Ureter (tissue), 1 donor: ENCODE results near the gene ZFPL1. TPM values are rescaled to one million over a fixed set of nuclear protein-coding genes. Genes with fewer than 3 reads are reported as not detected.
"Not testable (repeated sequence)": the region's sequence is repeated elsewhere in the genome, so short reads cannot be mapped to it uniquely, and the experiment has no call there.

Source experiments
- DNase-seq: peaks from one replicate; pipeline ENCODE4 v3.0.0-alpha.2; 2020; ENCODE audit warnings: low spot score
- total RNA-seq: library from RNA; stranded (reverse); gene quantifications from one replicate; pipeline ENCODE4 v1.2.4, GENCODE V29; 2023
- donor health status: DM: yes; HTN: yes; CAD: no.

The ZFPL1 gene
- total RNA-seq, 1 donor from 2014 or later, result 33.7 TPM

DNA sequence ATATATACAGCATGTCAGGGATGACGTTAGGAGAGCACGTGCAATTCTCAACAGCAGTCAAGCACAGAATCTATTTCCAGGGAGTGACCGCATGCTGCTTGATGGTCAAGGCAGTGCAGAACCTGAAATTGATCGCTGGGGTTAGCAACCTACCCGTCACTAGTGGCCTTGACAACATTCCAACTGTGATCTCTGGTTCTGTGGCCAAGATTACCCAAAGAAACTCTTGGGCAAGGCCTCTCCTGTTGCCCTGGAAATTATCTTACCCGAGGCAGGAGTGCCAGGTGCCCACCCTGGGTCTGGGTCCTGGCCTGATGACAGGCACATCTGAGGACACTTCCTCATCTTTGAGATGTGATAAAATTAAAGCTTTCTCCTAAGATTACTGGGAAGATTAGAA, 29.8 kb downstream of the ZFPL1 start:
- no peak for DNase-seq

DNA sequence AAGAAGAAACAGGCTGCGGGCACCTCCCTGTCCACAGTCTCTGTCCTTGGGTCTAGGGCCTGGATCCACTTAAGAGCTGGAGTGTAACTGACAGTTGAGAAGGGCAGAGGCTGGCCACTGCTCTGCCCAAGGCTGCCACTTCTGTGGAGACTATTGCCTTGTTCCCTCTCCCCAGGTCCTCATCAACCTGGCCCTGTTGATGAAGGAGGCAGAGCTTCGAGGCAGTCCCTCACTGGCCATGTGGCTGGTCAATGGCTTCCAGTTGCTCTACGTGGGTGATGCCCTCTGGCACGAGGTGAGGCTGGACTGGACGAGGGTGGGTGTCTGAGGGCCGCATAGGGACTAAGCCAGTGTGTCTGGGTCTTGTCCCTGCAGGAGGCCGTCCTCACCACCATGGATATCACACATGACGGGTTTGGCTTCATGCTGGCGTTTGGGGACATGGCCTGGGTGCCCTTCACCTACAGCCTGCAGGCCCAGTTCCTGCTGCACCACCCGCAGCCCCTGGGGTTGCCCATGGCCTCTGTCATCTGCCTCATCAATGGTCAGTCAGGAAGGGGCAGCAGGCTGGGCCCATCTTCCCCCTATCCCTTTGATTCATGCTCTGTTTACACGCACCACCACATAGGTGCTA, 30.6 kb downstream of the ZFPL1 start:
- no peak for DNase-seq

DNA sequence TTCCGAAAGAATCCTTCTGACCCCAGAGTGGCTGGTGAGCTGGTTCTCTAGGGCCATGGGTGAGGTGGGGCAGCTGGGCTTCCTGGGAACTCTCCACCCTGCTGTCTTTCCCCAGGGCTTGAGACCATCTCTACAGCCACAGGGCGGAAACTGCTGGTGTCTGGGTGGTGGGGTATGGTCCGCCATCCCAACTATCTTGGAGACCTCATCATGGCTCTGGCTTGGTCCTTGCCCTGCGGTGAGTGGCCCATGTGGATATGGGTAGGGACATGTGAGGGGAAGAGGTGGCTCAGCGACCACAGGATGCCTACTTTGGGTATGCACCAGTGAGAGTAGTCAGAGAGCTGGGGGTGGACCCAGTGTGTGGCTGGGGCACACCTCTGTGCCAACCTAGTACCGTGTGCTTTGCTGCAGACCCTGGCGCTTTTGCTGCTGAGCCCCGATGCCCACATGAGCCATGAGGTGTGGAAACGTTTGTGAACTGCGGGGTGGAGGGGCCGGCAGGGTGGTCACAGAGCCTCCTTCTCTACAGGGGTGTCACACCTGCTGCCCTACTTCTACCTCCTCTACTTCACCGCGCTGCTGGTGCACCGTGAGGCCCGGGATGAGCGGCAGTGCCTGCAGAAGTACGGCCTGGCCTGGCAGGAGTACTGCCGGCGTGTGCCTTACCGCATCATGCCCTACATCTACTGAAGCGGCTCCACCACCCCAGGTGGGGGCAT, 31.5 kb downstream of the ZFPL1 start:
- no peak for DNase-seq

- peak; percentile 54 for DNase-seq
Observed at GRCh38 chr11:65116370-65117205, 32.6 kb downstream of the ZFPL1 start.

- peak; percentile 100 for DNase-seq
Observed at GRCh38 chr11:65117206-65118096, 33.4 kb downstream of the ZFPL1 start, which contains the start of gene ZNHIT2. Gene ZNHIT2, minus strand, starts transcription at chr11:65117701. Its CDS starts 48 bp downstream, at chr11:65117653.

DNA sequence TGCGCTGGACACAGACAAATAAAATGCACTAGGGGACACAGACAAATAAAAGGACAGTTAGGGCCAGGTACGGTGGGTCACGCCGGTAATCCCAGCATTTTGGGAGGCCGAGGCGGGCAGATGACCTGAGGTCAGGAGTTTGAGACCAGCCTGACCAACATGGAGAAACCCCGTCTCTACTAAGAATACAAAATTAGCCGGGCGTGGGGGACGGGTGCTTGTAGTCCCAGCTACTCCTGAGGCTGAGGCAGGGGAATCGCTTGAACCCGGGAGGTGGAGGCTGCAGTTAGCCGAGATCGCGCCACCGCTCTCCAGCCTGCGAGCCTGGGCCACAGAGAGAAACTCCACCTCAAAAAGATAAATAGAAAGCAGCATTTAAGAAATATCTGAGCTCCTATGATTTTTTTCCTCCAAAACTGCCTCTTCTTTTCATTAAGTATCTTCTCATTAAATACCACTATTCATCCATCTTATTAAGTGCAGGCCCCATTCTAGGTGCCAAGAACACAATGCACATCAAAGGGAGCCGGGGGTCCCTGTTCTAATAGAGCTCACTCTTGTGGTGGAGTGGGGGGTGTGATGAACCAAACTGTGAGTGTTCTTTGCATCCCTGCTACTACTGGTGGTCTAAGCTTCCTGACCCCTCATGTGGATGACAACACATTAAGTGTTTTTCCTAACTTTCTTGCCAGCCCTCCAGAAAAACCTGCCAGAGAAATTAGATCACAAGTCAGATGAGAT, 34.2 kb downstream of the ZFPL1 start:
- peak; percentile 52 for DNase-seq

- not testable (repeated sequence) for DNase-seq
Observed at GRCh38 chr11:65118891-65119669, 35.1 kb downstream of the ZFPL1 start.

- no peak for DNase-seq
Observed at GRCh38 chr11:65119670-65119995, 35.6 kb downstream of the ZFPL1 start.

GRCh38 chr11:65120831-65121230, 36.8 kb downstream of the ZFPL1 start:
- no peak for DNase-seq

DNA sequence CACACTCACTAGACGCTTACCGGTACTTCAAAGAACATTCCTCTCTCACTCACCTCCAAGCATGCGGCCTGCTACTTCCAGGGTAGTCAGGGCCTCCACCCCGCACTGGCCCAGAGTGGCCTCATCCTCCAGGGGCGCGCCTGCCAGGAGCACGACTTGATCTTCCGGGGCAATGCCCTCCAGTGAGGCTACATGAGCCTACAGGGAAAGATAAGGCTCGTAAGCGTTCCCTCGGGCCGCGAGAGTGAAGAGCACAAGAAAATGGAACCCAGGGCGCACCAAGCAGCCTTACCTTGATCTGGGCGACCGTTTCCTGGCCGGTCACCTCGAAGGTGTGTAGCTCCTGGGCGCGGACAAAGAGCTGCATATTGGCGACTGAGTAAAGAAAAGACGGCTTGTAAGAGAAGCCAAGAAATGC, 37.4 kb downstream of the ZFPL1 start:
- no peak for DNase-seq

DNA sequence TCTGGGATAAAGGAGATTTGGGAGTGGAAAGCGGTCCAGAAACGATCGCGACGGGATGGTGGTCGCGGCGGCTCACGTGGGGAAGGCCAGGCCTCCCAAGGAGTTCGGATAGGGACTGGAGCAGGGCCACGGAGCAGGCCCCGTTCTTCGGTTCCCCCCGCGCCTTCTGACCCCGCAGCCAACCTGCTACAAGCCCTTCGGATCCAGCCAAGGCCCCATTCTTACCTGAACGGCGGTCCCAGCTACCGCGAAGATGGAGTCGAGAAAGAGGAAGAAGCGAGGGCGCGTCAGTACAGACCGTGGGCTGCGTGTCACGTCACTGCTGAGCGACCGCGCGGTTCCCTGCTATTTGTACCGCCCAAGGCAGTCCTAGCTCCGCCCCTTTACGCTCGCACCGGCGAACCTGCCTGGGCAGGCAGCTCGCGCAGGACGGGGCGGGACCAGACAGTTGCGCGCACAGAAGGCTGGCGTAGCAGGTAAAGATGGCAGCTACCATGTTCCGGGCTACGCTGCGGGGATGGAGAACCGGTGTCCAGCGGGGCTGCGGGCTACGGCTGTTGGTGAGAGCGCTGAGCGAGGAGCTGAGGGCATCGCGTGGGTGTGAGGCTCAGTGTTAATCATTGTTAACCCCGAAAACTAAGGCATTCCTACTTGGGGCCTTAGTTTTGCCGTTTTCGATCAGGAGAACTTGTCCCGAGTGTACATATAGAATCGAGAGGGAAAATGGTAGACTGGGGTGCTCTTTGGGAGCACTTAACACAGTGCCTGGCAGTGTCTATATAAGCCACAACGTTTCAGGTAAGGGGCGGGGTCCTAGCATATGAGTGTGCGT, 38.1 kb downstream of the ZFPL1 start, which contains the start of the genes FAU and MRPL49:
TSS of gene FAU (minus strand) at position 270 of the 832 bp plus-strand sequence. CDS start 321 bp downstream, outside the sequence.
TSS of gene MRPL49 (plus strand) at position 457 of the 832 bp plus-strand sequence. CDS start at position 483, 26 bp downstream.
- DNase-seq, result peak; percentile 98

GRCh38 chr11:65124480-65125196, 40.6 kb downstream of the ZFPL1 start:
- DNase-seq, result no peak

DNA sequence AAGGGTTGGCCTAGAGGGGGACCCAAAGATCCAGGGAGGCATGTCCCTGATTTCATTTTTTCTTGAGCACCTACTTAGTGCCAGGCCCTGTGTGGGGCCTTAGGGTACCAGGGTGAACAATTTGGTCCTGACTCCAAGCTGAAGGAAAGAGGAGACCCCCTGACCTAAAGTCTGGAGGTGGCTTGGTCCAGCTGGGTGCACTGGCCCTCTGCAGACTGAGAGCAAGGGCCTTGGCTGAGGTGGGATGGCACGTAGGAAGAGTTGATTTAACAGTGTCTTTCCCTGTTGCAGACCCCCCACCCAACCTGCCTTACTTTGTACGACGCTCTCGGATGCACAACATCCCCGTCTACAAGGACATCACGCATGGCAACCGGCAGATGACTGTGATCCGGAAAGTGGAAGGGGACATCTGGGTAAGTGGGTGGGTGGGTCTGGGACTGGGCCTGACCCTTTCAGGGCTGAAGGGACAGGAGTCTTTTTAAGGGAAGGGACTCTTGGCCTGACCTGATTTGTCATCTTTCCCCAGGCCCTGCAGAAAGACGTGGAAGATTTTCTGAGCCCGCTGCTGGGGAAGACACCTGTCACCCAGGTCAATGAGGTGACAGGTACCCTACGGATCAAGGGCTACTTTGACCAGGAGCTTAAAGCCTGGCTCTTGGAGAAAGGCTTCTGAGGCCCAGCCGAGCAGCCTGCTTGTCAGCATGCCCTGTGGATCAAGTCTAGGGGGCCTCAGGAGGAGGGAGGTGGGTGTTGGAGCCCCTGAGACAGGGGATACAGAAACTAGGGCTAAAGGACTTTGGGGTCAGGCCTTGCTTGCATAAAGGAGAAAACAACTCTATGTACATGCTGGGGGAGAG, 41.4 kb downstream of the ZFPL1 start:
- DNase-seq, result no peak

DNA sequence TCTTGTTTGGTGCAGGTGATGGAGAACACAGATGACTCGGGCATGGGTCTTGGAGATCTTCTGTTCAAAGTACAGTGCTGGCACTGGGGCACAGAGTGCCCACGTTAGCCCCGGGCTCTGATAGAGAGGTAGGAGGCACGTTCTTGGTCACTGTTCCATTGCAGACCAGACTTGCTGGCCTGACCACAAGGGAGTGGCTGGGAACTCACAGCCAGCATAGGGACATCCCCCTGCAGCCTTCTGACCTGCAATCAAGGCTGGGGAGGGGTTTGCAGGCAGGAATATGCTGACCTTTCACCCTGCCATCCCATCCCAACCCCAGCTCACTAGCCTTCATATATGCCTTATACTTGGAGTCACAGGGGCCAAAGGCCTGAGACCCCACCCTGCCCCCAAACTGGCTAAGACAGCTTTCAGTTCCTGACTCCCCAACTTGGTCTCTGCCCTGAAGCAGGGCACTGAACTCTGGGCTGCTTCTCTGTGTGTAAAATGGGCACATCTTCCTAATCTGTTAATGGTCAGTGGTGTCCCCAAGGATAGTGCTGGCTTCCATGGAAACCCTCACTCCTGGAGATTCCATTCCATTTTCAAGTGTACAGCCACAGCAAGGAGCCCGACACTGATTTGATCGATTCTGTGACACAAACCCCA, 42.7 kb downstream of the ZFPL1 start:
- DNase-seq, result no peak

- no peak for DNase-seq
Observed at GRCh38 chr11:65127473-65128181, 43.6 kb downstream of the ZFPL1 start.
